GM12873 (cell line): Measurements from ENCODE around the gene BDKRB2.

Experiments
- CTCF ChIP-seq: IDR thresholded peaks from 2 replicates; pipeline ENCODE4 v1.5.1; 2012; ENCODE audit warnings: low read depth, mild to moderate bottlenecking, moderate library complexity, low read length, control low read depth; ENCODE audit not compliant: insufficient read depth; ENCODE audit errors: missing control alignments

The BDKRB2 gene

GRCh38 chr14:96167224-96168148, 37.2 kb upstream of the BDKRB2 start:
- no peak for TF ChIP-seq CTCF

- no peak for TF ChIP-seq CTCF
These were observed 36.1 kb upstream of the BDKRB2 start for GRCh38 chr14:96168581-96168980.

- TF ChIP-seq CTCF: no peak
These were observed 33.6 kb upstream of the BDKRB2 start for GRCh38 chr14:96170961-96171592.

GRCh38 chr14:96173636-96174475, 30.8 kb upstream of the BDKRB2 start:
- no peak for TF ChIP-seq CTCF

GRCh38 chr14:96176275-96176674, 28.4 kb upstream of the BDKRB2 start:
- no peak for TF ChIP-seq CTCF

GRCh38 chr14:96176811-96177211, 27.8 kb upstream of the BDKRB2 start:
- no peak for TF ChIP-seq CTCF
